Activated T-cell treated with anti-CD3 and anti-CD28 coated beads for 1 hour (primary cell): ENCODE data around the gene KRT4.

Experiments
- DNase-seq: peaks from one replicate; pipeline ENCODE4 v3.0.0-alpha.2; 2020; ENCODE audit warnings: low read depth

The KRT4 gene

GRCh38 chr12:52792185-52793029 is 21.5 kb downstream of the KRT4 start:
- DNase-seq, result no peak

DNA sequence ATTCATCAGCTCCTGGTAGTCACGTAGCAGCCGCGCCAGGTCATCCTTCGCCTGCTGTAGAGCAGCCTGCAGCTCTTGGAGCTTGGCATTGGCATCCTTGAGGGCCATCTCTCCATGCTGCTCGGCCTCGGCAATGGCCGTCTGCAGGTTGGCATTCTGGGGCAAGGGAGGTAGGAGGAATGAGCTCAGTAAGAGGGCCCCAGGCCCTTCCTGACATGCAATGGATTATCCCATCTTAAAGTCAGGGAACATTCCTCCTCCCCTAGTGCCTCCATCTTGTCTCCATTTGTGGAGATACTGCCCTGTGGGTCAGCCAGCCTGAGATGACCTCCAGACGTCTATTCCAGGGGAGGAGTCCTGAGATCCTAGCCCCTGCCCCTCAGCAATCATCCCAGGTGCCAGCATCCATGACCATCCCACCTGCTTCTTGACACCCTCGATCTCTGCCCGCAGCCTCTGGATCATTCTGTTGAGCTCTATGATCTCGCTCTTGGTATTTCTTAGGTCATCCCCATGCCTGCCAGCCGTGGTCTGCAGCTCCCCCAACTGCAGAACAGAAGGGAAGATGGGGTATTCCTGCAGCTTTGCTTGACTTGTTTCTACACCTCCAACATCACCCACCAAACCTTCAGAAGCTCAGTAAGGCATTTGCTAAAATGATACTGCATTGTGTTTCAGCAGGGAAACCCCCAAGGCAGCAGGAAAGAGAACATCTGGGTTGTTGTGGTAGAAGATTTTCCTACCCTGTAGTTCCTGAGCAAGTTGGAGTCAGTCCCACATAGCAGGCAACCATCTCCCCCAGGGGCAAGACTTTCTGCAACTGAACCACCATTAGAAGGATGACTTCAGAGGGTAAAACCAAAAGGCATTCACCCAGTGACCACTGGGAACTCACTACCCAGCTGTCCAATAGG is 22.4 kb downstream of the KRT4 start:
- DNase-seq, result no peak

DNA sequence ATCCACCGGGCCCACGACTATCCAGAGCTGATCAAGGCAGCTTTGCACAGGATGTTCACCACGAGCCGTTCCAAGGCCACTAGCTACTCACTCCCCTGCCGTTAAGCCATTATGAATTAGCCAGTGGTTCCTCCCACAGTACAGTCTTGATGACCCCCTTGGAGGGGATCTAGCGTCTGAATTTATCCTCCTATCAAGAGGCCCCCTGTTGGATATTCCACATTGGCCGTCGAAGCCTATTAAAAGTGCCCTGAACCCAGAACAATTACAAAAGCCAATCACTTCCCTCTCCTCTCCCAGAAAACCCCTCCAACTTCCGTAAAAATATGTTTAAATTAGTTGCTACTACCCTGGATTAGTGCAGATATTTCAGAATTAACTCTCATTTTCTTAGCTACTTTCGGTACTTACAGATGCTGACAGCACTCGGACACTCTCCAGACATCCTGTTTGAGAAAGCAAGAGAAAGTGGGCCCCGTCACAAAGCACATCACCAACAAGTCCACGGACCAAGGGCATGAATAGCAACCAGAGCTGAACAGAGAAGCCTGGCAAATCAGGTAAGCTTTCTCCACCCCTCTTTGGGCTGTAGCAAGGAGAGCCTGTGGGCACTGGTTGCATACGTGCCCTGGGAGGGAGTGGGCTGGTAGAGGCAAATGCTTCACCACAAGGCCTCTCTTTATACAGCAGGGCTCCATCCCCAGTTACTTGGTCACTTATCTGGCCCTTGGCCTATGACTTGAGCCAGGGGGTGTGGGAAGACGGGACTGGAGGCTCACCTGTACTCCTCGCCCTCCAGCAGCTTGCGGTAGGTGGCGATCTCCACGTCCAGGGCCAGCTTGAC is 23.3 kb downstream of the KRT4 start:
- DNase-seq, result no peak

DNA sequence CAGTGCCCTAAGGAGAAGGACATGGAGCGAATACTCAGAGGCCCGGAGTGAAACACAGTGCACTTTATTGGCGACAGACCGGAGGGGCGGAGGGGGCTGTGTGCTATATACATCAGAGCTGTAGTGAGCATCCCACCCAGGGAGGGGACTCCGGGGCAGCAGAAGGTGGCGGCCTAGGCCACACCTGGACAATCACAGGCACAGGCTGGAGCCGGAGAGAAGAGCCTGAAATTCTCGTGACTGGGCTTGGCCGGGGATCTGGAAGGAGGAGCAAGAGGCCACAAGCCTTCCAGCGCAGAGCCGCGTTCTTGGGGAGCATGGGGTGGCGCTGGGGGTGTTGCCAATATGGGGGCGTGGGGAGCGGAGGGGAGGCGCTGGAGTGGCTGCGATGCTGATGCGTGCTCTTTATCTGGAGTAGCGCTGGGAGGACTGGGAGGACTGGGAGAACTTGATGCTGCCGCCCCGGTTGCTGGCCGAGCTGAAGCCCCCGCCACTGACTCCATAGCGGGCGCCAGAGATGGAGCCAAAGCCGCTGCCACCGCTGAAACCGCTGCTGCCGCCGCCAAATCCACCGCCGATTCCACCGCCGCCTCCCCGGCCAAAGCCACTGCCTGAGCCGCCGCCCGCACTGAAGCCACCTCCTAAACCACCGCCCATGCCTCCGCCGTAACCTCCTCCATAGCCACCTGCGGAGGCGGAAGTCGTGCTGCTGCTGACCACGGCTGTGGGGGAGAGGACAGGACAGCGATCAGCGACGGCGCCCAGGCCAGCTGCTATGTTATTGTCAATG is 24.1 kb downstream of the KRT4 start:
- DNase-seq, result no peak

- no peak for DNase-seq
These were observed 24.9 kb downstream of the KRT4 start for GRCh38 chr12:52788876-52789636.

GRCh38 chr12:52788192-52788875 is 25.6 kb downstream of the KRT4 start:
- DNase-seq, result no peak

- DNase-seq, result no peak
These were observed 26.4 kb downstream of the KRT4 start for GRCh38 chr12:52787324-52788191.

- no peak for DNase-seq
These were observed 29.0 kb downstream of the KRT4 start for GRCh38 chr12:52784909-52785308.

- no peak for DNase-seq
These were observed 30.2 kb downstream of the KRT4 start for GRCh38 chr12:52783563-52784316.

DNA sequence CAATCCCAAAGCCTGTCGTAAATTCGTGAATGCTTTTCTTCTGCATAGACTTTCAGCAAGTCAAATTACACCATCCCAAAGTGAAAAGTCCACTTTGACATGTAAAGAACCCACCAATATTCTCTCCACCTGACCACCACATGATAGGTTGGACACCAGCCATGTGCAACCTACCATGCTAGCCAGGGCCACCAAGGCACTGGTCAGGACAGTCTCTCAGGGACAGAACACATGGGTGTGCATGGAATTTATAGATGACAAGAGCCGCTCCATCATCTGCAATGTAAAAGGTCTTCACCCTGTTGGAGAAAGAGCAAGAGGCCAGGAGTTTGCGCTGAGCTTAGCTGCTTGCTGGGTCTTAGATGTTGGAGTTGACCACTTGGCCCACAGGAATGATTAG is 31.4 kb downstream of the KRT4 start:
- no peak for DNase-seq

- DNase-seq, result no peak
These were observed 32.4 kb downstream of the KRT4 start for GRCh38 chr12:52781399-52782082.

DNA sequence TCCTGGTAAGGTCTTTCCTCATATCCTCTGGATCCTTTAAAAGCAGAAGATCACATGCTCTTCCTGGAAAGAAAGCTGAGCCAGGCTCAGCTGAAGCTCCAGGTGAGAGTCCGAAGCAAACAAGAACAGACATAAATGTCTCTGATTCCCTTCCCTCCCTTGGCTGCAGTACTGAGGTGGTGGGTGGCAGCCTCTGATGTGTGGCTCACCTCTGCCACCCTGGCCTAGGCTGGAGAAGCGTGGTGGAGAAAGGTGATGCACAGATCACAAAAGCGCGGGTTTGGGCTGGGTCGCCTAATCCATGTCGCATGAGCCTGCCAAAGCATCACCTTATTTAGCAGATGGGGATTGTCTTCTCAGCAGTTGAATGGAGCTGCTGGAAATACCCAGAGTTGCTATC is 34.0 kb downstream of the KRT4 start:
- DNase-seq, result no peak

GRCh38 chr12:52778833-52779232 is 35.1 kb downstream of the KRT4 start:
- DNase-seq, result no peak

GRCh38 chr12:52777566-52777965 is 36.4 kb downstream of the KRT4 start:
- DNase-seq, result no peak

- DNase-seq, result no peak
These were observed 37.0 kb downstream of the KRT4 start, which contains the start of gene KRT76 for GRCh38 chr12:52776913-52777395. Gene KRT76, minus strand, starts transcription at chr12:52777345. Its CDS starts 54 bp downstream, at chr12:52777291.

DNA sequence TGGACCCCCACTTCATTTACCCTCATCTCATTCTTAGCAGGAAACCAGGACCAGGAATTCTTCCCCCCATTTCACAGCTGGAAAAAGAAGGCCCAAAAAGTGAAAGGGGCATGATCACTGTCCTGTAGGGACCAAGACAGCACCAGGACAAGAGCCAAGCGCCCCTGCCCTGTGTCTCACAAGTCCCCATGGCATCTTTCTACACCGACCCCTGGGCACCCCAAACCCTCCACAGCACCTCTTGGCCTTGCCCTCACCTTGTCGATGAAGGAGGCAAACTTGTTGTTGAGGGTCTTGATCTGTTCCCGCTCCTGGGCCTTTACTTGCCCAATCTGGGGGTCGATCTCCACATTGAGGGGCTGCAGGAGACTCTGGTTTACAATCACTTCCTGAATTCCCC is 37.5 kb downstream of the KRT4 start:
- DNase-seq, result no peak

DNA sequence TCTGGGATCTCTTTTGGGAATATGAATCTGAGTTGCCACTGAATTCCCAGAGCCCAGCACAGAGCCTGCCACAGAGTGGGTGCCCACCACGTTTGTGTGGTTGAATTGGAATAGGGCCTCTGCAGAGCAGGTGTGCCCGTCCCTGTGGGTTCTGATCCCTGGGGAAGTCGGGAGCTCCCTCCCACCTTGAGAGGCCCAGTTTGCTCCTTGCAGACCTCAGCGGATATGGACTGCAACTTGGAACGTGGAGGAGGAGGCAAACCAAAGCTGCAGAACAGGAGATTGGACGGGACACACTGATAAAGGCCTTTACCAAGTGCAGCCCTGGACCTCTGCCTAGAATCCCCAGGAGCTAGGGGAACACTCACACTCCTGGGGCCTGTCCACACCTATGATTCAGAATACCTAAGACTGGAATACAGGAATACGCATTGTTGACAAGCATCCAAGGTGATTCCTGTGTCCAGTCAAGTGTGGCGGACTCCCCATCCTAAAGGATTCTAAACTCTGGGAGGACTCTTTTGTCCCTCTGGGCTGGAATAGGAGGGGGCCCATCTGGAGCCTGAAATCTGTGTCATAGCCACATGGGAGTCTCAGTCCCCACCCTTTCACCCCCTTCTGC is 39.2 kb downstream of the KRT4 start:
- DNase-seq, result no peak
